H9 (cell line): ENCODE results near the gene NUMBL. TPM values are rescaled to one million over a fixed set of nuclear protein-coding genes. Genes with fewer than 3 reads are reported as not detected.

Experiments
- DNase-seq: peaks from one replicate; pipeline ENCODE4 v3.0.0-alpha.2; 2017
- H2AFZ ChIP-seq: one replicate; pipeline ENCODE4 v1.6.1; 2013; ENCODE audit warnings: mild to moderate bottlenecking, low read length, control low read depth, moderate library complexity
- H2AK5ac ChIP-seq: 2 replicates; pipeline ENCODE4 v1.6.1; 2013; ENCODE audit warnings: low read length, control low read depth, mixed read lengths; ENCODE audit not compliant: insufficient read length
- H2BK120ac ChIP-seq: one replicate; pipeline ENCODE4 v1.6.1; 2013; ENCODE audit warnings: low read depth, mild to moderate bottlenecking, low read length, control low read depth, inconsistent platforms; ENCODE audit not compliant: poor library complexity, severe bottlenecking
- H2BK12ac ChIP-seq: 2 replicates; pipeline ENCODE4 v1.6.1; 2013; ENCODE audit warnings: low read length, control low read depth, mixed read lengths, low read depth; ENCODE audit not compliant: insufficient read length
- H2BK15ac ChIP-seq: 2 replicates; pipeline ENCODE4 v1.6.1; 2013; ENCODE audit warnings: low read depth, low read length, control low read depth
- H2BK20ac ChIP-seq: one replicate; pipeline ENCODE4 v1.6.1; 2013; ENCODE audit warnings: low read depth, mild to moderate bottlenecking, low read length, control low read depth, inconsistent platforms; ENCODE audit not compliant: poor library complexity, severe bottlenecking
- H2BK5ac ChIP-seq: 2 replicates; pipeline ENCODE4 v1.6.1; 2013; ENCODE audit warnings: low read length, control low read depth, mixed read lengths; ENCODE audit not compliant: insufficient read length
- H3K14ac ChIP-seq: 2 replicates; pipeline ENCODE4 v1.6.1; 2013; ENCODE audit warnings: low read length, control low read depth; ENCODE audit not compliant: insufficient read depth
- H3K18ac ChIP-seq: 2 replicates; pipeline ENCODE4 v1.6.1; 2013; ENCODE audit warnings: low read depth, mild to moderate bottlenecking, mixed read lengths, low read length, control low read depth; ENCODE audit not compliant: insufficient read length
- H3K23ac ChIP-seq: 2 replicates; pipeline ENCODE4 v1.6.1; 2013; ENCODE audit warnings: low read length, control low read depth, mixed read lengths, low read depth; ENCODE audit not compliant: insufficient read length
- H3K23me2 ChIP-seq: 2 replicates; pipeline ENCODE4 v1.6.1; 2013; ENCODE audit warnings: low read depth, mild to moderate bottlenecking, mixed read lengths, low read length, control low read depth; ENCODE audit not compliant: insufficient read length, poor library complexity, severe bottlenecking
- H3K27ac ChIP-seq: 2 replicates; pipeline ENCODE4 v1.5.1; 2013; ENCODE audit warnings: low read length, control low read depth, mixed read lengths, low read depth; ENCODE audit not compliant: insufficient read length
- H3K27me3 ChIP-seq: 2 replicates; pipeline ENCODE4 v1.6.1; 2013; ENCODE audit warnings: low read length, control low read depth, inconsistent platforms; ENCODE audit not compliant: insufficient read depth
- H3K4ac ChIP-seq: 2 replicates; pipeline ENCODE4 v1.6.1; 2013; ENCODE audit warnings: low read depth, mild to moderate bottlenecking, control low read depth, inconsistent platforms, low read length, moderate library complexity
- H3K4me1 ChIP-seq: 2 replicates; pipeline ENCODE4 v1.6.1; 2013; ENCODE audit warnings: low read length, control low read depth, inconsistent platforms; ENCODE audit not compliant: insufficient read depth
- H3K4me2 ChIP-seq: 2 replicates; pipeline ENCODE4 v1.6.1; 2013; ENCODE audit warnings: low read length, control low read depth, mixed read lengths; ENCODE audit not compliant: insufficient read length, insufficient read depth
- H3K56ac ChIP-seq: 2 replicates; pipeline ENCODE4 v1.6.1; 2013; ENCODE audit warnings: low read depth, mild to moderate bottlenecking, mixed read lengths, low read length, control low read depth; ENCODE audit not compliant: insufficient read length
- H3K79me1 ChIP-seq: 2 replicates; pipeline ENCODE4 v1.6.1; 2013; ENCODE audit warnings: low read depth, mild to moderate bottlenecking, moderate library complexity, low read length, control low read depth, inconsistent platforms; ENCODE audit not compliant: insufficient read depth, poor library complexity, severe bottlenecking
- H3K79me2 ChIP-seq: 2 replicates; pipeline ENCODE4 v1.6.1; 2013; ENCODE audit warnings: low read length, control low read depth, inconsistent platforms; ENCODE audit not compliant: insufficient read depth
- H3K9ac ChIP-seq: 2 replicates; pipeline ENCODE4 v1.6.1; 2013; ENCODE audit warnings: low read length, control low read depth, mixed read lengths; ENCODE audit not compliant: insufficient read length; ENCODE audit errors: extremely low read depth
- H3K9me3 ChIP-seq: one replicate; pipeline ENCODE4 v1.6.1; 2013; ENCODE audit warnings: low read depth, low read length, inconsistent platforms; ENCODE audit not compliant: control insufficient read depth
- H3T11ph ChIP-seq: one replicate; pipeline ENCODE4 v1.6.1; 2013; ENCODE audit warnings: mild to moderate bottlenecking, low read length, control low read depth, inconsistent platforms
- H4K20me1 ChIP-seq: one replicate; pipeline ENCODE4 v1.6.1; 2013; ENCODE audit not compliant: control insufficient read depth, insufficient read length, insufficient read depth
- H4K5ac ChIP-seq: 2 replicates; pipeline ENCODE4 v1.6.1; 2013; ENCODE audit warnings: low read depth, mild to moderate bottlenecking, mixed read lengths, low read length, control low read depth; ENCODE audit not compliant: insufficient read length
- H4K8ac ChIP-seq: replicated peaks from 2 replicates; pipeline ENCODE4 v1.6.1; 2013; ENCODE audit warnings: low read length, control low read depth, mixed read lengths, low read depth; ENCODE audit not compliant: insufficient read length
- H4K91ac ChIP-seq: 2 replicates; pipeline ENCODE4 v1.6.1; 2013; ENCODE audit warnings: low read depth, mild to moderate bottlenecking, moderate library complexity, mixed read lengths, low read length, control low read depth; ENCODE audit not compliant: insufficient read length
- H3K27ac Mint-ChIP-seq, 3 experiments: 2 replicates in 2 of 3; 3 replicates in 1 of 3; pipeline ENCODE4 v1.8.0; 2020 to 2021; ENCODE audit warnings: mixed read lengths in 3 of 3, mild to moderate bottlenecking in 1 of 3, moderate library complexity in 1 of 3
- H3K27me3 Mint-ChIP-seq: 2 replicates; pipeline ENCODE4 v1.8.0; 2021; ENCODE audit warnings: low read depth, mild to moderate bottlenecking, moderate library complexity, mixed read lengths
- H3K36me3 Mint-ChIP-seq, 3 experiments: 2 replicates in 2 of 3; 3 replicates in 1 of 3; pipeline ENCODE4 v1.8.0; 2020 to 2021; ENCODE audit warnings: low read depth in 3 of 3, mixed read lengths in 3 of 3; ENCODE audit not compliant: insufficient read depth in 1 of 3
- H3K4me1 Mint-ChIP-seq, 2 experiments: 2 replicates each; pipeline ENCODE4 v1.8.0; 2020; ENCODE audit warnings: mixed read lengths in 2 of 2
- H3K4me3 Mint-ChIP-seq, 2 experiments: 2 replicates in 1 of 2; 3 replicates in 1 of 2; pipeline ENCODE4 v1.8.0; 2020 to 2021; ENCODE audit warnings: mild to moderate bottlenecking in 2 of 2, mixed read lengths in 2 of 2, moderate library complexity in 1 of 2
- H3K9me3 Mint-ChIP-seq, 2 experiments: 2 replicates in 1 of 2; 3 replicates in 1 of 2; pipeline ENCODE4 v1.8.0; 2020; ENCODE audit warnings: mild to moderate bottlenecking in 2 of 2, mixed read lengths in 2 of 2, moderate library complexity in 1 of 2
- WGBS: extraction: QIAGEN DNeasy Blood & Tissue Kit; methylation state at CpG from one replicate; pipeline ENCODE4 v1.1.7; 2013; ENCODE audit warnings: missing lambda C conversion rate, low lambda C conversion rate, mixed read lengths; ENCODE audit not compliant: insufficient read length; ENCODE audit errors: extremely low coverage; 5-methylcytosine and 5-hydroxymethylcytosine counted together
- total RNA-seq: library from RNA; stranded (reverse); gene quantifications from 2 replicates; pipeline ENCODE4 v1.2.1, GENCODE V29; 2021
- TF ChIP-seq, protein P1 (sequence below): fragments of 200-600 bp; sonication (generic); conservative IDR thresholded peaks from 3 replicates; pipeline ENCODE4 v1.8.0; 2021; ENCODE audit warnings: antibody characterized with exemption, mild to moderate bottlenecking

NUMBL gene
- total RNA-seq, 1 experiment from 2014 or later: 34.5 TPM

DNA sequence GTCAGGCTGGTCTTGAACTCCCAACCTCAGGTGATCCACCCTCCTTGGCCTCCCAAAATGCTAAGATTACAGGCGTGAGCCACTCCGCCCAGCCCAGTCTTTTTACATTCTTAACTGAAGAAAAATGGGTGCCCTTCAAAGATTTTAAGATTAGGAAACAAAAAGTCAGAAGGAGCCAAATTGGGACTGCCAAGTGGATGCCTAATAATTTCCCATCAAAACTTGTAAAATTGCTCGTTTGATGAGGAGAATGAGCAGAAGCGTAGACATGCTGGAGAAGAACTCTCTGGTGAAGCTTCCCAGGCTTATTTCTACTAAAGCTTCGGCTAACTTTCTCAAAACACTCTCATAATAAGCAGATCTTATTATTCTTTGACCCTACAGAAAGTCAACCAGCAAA lies 31.3 kb downstream of the NUMBL start:
- Histone ChIP-seq H2BK20ac (no peak overlapping the region), H4K8ac (no peak overlapping the region)
- no peaks in the 10 kb centered on the region for H3K9me3 Mint-ChIP-seq

More for the DNA sequence above, 31.3 kb downstream of the NUMBL start:
- Histone ChIP-seq H2BK120ac (no peak overlapping the region), H4K20me1 (no peaks in the 10 kb centered on the region), H2AFZ (no peak overlapping the region), H2AK5ac (no peak overlapping the region), H4K91ac (no peak overlapping the region), H3K4me1 (no peaks in the 10 kb centered on the region), H3K18ac (no peak overlapping the region), H3K4me2 (no peak overlapping the region), H3K9ac (no peak overlapping the region), H2BK15ac (no peak overlapping the region), H3K23me2 (no peaks in the 10 kb centered on the region), H3K9me3 (no peaks in the 10 kb centered on the region), H4K5ac (no peak overlapping the region), H3K27me3 (no peaks in the 10 kb centered on the region; the same call in 1 of the 2 replicates), H3K23ac (no peak overlapping the region), H3K56ac (no peak overlapping the region), H2BK5ac (no peak overlapping the region), H3T11ph (no peak overlapping the region), H3K27ac (no peak overlapping the region), H3K14ac (no peak overlapping the region), H3K79me1 (no peaks in the 10 kb centered on the region), H3K79me2 (no peaks in the 10 kb centered on the region), H2BK12ac (no peak overlapping the region), H3K4ac (no peak overlapping the region)
- H3K4me1 Mint-ChIP-seq: peaks cover 5 to 14% of the 10 kb centered on the region in 2 experiments
- H3K27ac Mint-ChIP-seq: no peak overlapping the region
- no peak overlapping the region for H3K4me3 Mint-ChIP-seq
- TF ChIP-seq, protein P1, sequence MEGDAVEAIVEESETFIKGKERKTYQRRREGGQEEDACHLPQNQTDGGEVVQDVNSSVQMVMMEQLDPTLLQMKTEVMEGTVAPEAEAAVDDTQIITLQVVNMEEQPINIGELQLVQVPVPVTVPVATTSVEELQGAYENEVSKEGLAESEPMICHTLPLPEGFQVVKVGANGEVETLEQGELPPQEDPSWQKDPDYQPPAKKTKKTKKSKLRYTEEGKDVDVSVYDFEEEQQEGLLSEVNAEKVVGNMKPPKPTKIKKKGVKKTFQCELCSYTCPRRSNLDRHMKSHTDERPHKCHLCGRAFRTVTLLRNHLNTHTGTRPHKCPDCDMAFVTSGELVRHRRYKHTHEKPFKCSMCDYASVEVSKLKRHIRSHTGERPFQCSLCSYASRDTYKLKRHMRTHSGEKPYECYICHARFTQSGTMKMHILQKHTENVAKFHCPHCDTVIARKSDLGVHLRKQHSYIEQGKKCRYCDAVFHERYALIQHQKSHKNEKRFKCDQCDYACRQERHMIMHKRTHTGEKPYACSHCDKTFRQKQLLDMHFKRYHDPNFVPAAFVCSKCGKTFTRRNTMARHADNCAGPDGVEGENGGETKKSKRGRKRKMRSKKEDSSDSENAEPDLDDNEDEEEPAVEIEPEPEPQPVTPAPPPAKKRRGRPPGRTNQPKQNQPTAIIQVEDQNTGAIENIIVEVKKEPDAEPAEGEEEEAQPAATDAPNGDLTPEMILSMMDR: no peak
- no CpG with 5 or more reads among the region's 5 CpGs for WGBS
- no peaks in the 10 kb centered on the region for H3K36me3 Mint-ChIP-seq
- H3K27me3 Mint-ChIP-seq: peaks cover 13% of the 10 kb centered on the region
- DNase-seq: no peak
